Tongue (tissue), 2 donors: ENCODE results near the gene VAMP2. TPM values are rescaled to one million over a fixed set of nuclear protein-coding genes. Genes with fewer than 3 reads are reported as not detected.

Source experiments
- DNase-seq: peaks from one replicate; pipeline ENCODE4 v3.0.0-alpha.2; 2015
- total RNA-seq: library from RNA; depleted of rRNA; stranded (reverse); fragments of >200 nt; gene quantifications from one replicate; pipeline ENCODE4 v1.2.3, GENCODE V29; 2014

Gene VAMP2
- total RNA-seq, 1 donor from 2014 or later, result 17.1 TPM

GRCh38 chr17:8142887-8143580, 19.7 kb downstream of the VAMP2 start:
- DNase-seq, result peak; percentile 0

- DNase-seq, result no peak
These were observed 20.4 kb downstream of the VAMP2 start for GRCh38 chr17:8142158-8142886.

GRCh38 chr17:8141741-8142140, 21.0 kb downstream of the VAMP2 start:
- no peak for DNase-seq

- DNase-seq, result no peak
These were observed 21.7 kb downstream of the VAMP2 start for GRCh38 chr17:8141045-8141444.

GRCh38 chr17:8140065-8141029, 22.4 kb downstream of the VAMP2 start:
- DNase-seq, result no peak

- peak; percentile 99 for DNase-seq
These were observed 23.9 kb downstream of the VAMP2 start for GRCh38 chr17:8138672-8139371.

- no peak for DNase-seq
These were observed 24.4 kb downstream of the VAMP2 start for GRCh38 chr17:8138374-8138671.

GRCh38 chr17:8137645-8138373, 24.9 kb downstream of the VAMP2 start:
- no peak for DNase-seq

- DNase-seq, result no peak
These were observed 28.8 kb downstream of the VAMP2 start for GRCh38 chr17:8133941-8134340.

- DNase-seq, result no peak
These were observed 29.3 kb downstream of the VAMP2 start for GRCh38 chr17:8133399-8133798.

- no peak for DNase-seq
These were observed 30.8 kb downstream of the VAMP2 start for GRCh38 chr17:8131844-8132441.

GRCh38 chr17:8128125-8128784, 34.5 kb downstream of the VAMP2 start:
- no peak for DNase-seq

GRCh38 chr17:8126491-8127066, 36.2 kb downstream of the VAMP2 start:
- DNase-seq, result peak; percentile 70

- DNase-seq, result peak; percentile 43
These were observed 36.7 kb downstream of the VAMP2 start for GRCh38 chr17:8125947-8126490.

- DNase-seq, result peak; percentile 96
These were observed 37.4 kb downstream of the VAMP2 start for GRCh38 chr17:8125154-8125946.

GRCh38 chr17:8124350-8125153, 38.2 kb downstream of the VAMP2 start:
- DNase-seq, result peak; percentile 27

- peak; percentile 40 for DNase-seq
These were observed 38.9 kb downstream of the VAMP2 start, which contains the start of gene HES7 for GRCh38 chr17:8123695-8124349. Gene HES7 (minus strand): TSS chr17:8124106. CDS start chr17:8124084, 22 bp downstream.
